OCI-LY7 (cell line): ENCODE measurements around the gene TRAF1.

ENCODE experiments used
- EZH2phosphoT487 ChIP-seq: fragments of 200-600 bp; sonication (generic); IDR thresholded peaks from 2 replicates; pipeline ENCODE4 v1.6.1; 2018; ENCODE audit warnings: low read depth, borderline replicate concordance, mild to moderate bottlenecking, mixed run types, antibody characterized with exemption, low read length, moderate library complexity, mixed read lengths
- TF ChIP-seq, protein P1 (sequence below): fragments of 200-600 bp; sonication (generic); conservative IDR thresholded peaks from 2 replicates; pipeline ENCODE4 v1.5.1; 2014; ENCODE audit warnings: mild to moderate bottlenecking, antibody characterized with exemption, low read length, moderate library complexity, mixed read lengths

DNA sequence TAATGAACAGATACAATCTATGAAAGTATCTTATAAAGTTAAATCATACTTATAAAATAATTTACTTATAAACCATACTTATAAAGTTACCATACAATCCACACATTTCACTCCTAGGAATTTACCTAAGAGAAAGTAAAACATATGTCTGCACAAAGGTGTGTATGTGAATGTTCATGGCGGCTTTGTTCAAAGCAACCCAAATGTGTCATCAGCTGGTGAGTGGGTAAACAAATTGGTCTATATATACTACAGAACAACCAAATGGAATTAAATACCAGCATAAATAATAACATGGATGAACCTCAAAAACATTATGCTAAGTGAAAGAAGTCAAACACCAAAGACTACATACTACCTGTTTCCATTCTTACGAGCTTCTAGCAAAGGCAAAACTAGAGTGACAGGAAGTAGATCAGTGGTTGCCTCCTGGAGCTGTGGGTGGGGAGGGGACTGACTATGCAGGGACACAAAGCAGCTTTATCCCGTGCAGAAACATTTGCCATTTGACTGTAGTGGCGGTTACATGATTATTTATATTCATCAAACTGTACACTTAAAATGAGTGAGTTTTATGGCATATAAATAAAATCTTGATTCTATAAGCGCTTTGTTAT is 10.6 kb downstream of the TRAF1 start:
- TF ChIP-seq, protein P1, sequence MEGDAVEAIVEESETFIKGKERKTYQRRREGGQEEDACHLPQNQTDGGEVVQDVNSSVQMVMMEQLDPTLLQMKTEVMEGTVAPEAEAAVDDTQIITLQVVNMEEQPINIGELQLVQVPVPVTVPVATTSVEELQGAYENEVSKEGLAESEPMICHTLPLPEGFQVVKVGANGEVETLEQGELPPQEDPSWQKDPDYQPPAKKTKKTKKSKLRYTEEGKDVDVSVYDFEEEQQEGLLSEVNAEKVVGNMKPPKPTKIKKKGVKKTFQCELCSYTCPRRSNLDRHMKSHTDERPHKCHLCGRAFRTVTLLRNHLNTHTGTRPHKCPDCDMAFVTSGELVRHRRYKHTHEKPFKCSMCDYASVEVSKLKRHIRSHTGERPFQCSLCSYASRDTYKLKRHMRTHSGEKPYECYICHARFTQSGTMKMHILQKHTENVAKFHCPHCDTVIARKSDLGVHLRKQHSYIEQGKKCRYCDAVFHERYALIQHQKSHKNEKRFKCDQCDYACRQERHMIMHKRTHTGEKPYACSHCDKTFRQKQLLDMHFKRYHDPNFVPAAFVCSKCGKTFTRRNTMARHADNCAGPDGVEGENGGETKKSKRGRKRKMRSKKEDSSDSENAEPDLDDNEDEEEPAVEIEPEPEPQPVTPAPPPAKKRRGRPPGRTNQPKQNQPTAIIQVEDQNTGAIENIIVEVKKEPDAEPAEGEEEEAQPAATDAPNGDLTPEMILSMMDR = no peak
- no peak for TF ChIP-seq EZH2phosphoT487
